ENCODE measurements around the gene OR52A1.
A peak's percentile ranks its signal among the peaks of the same experiment; 100 is the strongest.

OR52A1 gene

GRCh38 chr11:5131584-5132335 lies 22.8 kb downstream of the OR52A1 start:
- DNase-seq, result no peak

- no peak for DNase-seq
These were observed 25.1 kb downstream of the OR52A1 start for GRCh38 chr11:5129457-5129877.

GRCh38 chr11:5124891-5125620 lies 29.5 kb downstream of the OR52A1 start:
- DNase-seq, result no peak

GRCh38 chr11:5123802-5124521 lies 30.6 kb downstream of the OR52A1 start:
- DNase-seq, result peak; percentile 36

- no peak for DNase-seq
These were observed 35.7 kb downstream of the OR52A1 start for GRCh38 chr11:5118893-5119292.

- no peak for DNase-seq
These were observed 37.0 kb downstream of the OR52A1 start for GRCh38 chr11:5117588-5117987.

GRCh38 chr11:5115339-5115738 lies 39.2 kb downstream of the OR52A1 start:
- DNase-seq, result no peak

- no peak for DNase-seq
These were observed 47.3 kb downstream of the OR52A1 start for GRCh38 chr11:5107285-5107684.

- DNase-seq, result no peak
These were observed 51.5 kb downstream of the OR52A1 start for GRCh38 chr11:5103066-5103465.

- no peak for DNase-seq
These were observed 52.3 kb downstream of the OR52A1 start for GRCh38 chr11:5102246-5102645.

GRCh38 chr11:5096011-5096410 lies 58.5 kb downstream of the OR52A1 start:
- DNase-seq, result no peak

Data from NCI-H146 (cell line).